HTR-8/SVneo (cell line): Measurements from ENCODE around the gene MTG2.
A peak's percentile ranks its signal among the peaks of the same experiment; 100 is the strongest.

Source experiments
- DNase-seq: peaks from one replicate; pipeline ENCODE4 v3.0.0; 2011; ENCODE audit warnings: low spot score, mixed read lengths; ENCODE audit not compliant: insufficient read length
- FAIRE-seq: peaks from 2 replicates; lab custom pipeline; 2011; peaks lifted over from hg19 to GRCh38; lab: Jason Lieb, UNC

The MTG2 gene

DNA sequence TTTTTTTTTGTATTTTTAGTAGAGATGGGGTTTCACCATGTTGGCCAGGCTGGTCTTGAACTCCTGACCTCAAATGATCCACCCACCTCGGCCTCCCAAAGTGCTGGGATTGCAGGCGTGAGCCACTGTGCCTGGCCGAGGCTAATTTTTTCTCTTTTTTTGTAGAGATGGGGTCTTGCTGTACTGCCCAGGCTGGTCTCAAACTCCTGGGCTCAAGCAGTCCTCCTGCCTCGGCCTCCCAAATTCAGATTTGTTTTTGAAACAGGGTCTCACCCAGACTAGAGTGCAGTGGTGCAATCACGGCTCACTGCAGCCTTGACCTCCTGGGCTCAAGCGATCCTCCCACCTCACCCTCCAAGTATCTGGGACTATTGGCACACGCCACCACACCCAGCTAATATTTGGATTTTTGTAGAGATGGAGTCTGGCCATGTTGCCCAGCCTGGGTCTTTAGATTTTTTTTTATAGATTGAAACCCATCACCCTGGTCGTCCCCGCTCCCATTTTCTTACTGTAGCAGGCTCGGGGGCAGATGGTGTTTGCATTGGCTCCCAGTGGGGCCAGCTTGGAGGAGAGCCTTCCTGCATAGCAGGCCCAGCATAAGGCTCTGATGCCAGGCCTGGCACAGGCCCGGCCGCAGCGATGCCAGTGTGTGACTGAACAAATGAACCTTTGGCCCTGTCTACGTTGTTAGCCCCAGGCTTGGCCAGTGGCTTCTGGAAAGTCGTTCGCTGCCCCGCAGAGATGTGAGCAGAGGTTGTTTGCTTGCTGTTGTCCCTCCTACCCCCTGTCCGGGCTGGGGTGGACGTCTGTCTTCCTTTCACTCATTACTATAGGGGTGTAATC is 4.3 kb upstream of the MTG2 start:
- no peak for FAIRE-seq
- no peak for DNase-seq

DNA sequence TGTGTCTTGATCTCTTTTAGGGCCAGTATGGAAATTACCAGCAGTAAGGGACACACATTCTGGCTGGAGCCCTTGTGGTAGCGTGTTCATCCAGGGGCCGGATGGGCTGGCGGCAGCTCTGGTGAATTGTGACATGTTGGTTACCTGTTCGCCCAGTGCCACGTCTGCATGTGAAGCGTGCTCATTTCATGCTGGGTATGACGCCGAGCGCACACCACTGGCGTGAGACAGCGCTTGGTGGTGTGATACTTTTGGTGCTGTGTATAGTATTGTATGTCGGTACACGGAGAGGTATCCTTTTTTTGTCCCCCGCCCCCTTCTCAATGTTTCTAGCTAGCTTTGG is 3.7 kb upstream of the MTG2 start:
- DNase-seq, result no peak
- FAIRE-seq, result no peak

- no peak for DNase-seq
- FAIRE-seq, result no peak
Observed at GRCh38 chr20:62181808-62182207, 1.0 kb upstream of the MTG2 start.

DNA sequence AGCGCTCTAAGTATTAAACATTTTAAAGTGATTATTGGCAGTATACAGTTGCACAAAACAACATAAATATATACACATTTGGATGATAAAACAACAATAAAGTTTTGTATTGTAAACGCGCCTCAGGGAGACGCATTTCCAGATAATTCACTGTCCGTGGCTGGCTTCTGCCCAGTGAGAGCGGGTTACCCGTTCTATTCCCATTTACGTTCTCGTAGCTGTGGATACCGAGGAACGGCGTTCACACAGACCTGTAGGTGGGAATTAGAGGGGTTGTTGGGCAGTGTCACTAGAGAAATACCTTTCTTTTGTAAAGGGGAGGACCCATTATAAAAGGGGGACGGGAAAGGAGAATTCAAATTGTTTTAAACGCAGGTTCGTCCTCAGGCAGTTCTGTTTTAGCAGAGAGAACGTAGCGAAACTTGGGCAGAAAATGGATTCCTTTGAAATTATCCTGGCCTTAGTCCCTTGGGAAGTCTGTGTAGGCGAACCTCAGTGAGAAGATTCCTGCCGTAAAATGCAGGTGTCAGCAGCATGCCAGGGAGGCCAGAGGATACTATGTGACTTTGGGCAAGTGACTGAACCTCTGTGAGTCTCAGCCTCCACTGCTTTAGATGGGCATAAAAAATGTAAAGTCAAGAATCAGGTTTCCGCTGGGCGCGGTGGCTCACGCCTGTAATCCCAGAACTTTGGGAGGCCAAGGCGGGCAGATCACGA is 756 bp downstream of the MTG2 start:
- FAIRE-seq, result peak; percentile 51
- DNase-seq, result peak; percentile 55

GRCh38 chr20:62186096-62186426 is 3.2 kb downstream of the MTG2 start:
- FAIRE-seq (no peak), DNase-seq (no peak)

DNA sequence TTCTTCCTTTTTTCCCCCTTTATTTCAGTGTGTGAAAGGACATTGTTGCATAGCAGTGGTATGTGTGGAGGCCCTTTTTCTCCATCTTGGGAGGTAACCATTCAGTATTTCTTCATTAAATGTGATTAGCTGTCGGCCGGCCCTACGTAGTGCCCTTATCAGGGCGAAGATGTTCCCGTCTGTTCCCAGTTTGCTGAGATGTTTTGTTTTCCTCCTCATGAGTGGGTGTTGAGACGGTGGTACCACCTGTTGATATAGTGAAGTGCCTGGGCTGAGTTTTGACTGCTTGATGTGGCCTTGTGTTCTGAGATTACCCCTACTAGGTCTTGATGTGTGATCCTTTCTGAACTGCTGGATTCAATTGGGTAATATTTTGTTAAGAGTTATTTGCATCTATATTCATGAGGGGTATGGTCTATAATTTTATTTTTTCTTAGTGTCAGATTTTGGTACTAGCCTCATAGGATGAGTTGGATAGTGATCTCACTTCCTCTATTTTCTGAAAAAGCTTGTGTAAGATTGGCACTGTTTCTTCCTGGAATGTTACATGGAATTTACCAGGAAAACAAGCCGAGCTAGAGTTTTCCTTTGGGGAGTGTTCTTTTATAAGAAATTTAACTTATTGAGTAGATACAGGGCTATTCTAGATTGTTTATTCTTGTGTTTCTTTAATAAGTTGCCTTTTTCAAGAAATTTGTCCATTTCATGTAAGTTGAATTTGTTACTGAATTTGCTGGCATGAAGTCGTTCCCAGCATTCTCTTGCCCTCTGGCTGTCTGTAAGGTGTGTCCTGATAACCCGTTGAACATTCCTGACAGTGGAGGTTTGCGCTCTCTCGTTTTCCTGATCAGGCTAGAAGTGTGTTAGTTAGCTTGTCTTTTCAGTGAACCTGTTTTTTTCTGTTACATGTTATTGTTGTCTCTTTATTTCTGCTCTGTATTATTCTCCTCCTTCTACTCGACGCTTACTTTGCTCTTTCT is 4.3 kb downstream of the MTG2 start:
- FAIRE-seq (no peak), DNase-seq (no peak)

DNA sequence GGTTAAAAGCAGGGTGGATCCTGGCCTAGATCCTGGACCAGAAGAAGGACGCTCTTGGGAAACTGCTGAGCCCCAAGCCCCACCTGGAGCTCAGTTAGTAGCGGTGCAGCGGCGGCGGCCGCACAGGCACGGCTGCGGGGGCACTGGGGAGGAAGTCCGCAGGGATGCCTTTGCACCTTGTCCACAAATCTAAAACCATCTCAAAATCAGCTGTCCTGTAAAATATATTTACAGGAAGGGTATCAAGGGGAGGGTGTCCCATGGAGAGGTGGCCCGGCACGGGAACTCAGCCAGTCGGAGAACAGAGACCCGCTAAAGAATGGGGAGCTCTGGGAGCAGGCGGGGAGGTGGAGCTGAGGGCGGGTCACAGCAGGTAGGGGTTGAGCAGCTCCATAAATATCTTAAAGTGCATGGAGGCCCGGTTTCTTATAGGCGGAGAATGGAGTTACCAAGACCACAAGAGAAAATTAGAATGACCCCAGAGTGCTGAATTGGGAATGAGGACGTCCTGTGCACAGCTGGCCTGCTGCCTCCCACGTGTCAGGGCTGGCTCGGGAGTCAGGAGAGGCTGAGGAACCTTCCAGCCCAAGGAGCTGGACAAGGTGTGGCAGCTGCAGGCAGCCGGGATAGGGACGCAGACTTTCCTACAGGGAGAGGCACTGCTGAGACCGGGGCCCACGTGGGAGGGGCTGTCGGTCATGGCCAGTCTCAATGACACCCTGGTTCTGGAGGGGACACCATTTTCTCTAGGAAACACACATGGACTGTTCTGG is 8.0 kb downstream of the MTG2 start:
- FAIRE-seq (no peak), DNase-seq (no peak)

DNA sequence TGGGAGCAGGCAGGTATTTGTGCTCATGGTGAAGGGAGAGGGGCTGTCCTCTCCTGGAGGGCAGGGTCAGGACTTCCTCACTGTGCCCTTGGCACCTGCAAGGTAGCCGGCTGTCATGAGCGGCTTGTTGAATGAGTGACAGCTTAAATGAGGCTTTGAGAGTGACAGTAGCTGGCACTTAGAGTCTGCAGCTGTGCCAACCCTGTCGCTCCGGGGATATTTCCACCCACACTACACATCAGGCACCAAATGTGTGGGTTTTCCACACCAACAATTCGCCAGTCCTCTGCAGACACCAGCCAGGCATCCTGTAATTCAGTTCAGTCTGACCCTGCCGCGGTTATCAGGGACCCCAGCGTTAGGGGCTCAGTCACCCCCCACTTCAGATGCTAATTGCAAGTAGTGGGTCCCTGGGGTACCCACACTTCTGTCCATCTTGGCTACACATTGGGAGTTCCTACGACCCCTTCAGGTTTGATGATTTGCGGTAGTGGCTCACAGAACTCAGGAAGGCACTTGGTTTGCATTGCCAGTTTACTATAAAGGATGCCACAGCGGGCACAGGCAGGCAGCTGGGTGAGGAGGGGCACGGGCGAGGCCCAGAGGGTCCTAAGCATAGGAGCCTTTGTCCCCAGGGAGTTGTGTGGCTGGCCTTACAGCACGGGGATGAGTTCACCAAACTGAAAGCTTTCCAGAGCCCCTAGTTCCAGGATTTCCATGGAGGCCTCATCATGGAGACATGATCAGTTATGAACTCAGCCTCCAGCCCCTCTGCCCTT is 9.1 kb downstream of the MTG2 start:
- DNase-seq, result no peak
- peak; percentile 9 for FAIRE-seq

DNA sequence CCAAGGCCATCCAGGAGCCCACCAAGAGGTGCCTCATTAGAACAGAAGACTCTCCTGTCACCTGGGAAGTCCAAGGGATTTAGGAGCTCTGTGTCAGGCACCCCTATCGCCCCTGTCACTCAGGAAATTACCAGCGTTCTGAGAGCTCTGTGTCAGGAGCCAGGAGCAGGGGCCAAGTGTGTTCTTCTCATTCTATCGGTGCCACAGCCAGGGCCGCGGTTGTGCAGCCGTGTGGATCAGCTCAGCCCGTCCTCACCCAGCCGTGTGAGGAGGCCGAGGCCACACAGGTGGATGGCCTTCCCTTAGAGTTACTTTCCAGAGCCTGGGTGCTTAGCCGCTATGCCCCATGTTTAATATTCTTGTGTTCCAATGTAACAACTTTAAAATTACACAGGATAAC is 9.8 kb downstream of the MTG2 start:
- FAIRE-seq (no peak), DNase-seq (no peak)

DNA sequence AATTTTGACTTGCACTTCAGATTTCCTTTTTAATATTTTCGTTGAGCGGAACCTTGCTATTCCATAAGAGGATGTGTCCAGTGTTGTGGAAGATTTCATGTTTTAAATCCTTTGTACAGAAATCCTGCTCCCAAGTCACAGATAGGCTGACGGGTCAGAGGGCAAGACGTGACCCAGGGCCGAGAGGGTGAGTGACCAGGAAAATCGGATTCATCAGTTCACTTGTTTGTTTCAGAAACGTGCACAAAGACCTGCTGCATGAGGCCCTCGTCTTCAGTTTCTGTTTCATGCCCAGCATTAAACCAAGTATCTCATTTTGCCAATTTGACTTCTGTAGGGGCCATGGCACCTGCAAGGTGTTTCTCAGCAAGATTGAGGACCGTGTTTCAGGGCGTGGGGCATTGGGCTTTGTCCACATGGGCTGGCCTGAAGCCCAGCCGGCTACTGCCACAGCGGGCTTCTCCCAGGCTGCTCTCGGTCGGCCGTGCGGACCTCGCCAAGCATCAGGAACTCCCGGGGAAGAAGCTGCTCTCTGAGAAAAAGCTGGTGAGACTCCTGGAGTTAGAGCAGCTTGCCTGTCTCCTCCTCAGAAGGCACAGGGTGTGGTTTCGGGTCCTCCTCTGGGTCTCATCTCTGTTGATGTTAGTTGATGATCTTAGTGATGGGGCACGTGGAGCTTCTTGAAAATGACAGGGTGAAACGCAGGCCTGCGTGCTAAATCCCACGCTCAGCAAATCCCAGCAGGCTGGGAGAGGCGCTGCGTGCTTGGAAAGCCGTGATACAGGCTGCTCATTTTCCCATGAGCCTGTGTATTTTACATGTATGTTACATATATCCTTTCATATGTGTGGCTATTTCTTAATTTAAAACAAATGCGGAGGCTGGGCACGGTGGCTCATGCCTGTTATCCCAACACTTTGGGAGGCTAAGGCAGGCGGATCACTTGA is 10.5 kb downstream of the MTG2 start:
- peak; percentile 55 for FAIRE-seq
- DNase-seq, result no peak

GRCh38 chr20:62195075-62195405 is 12.2 kb downstream of the MTG2 start:
- FAIRE-seq, result no peak
- no peak for DNase-seq

DNA sequence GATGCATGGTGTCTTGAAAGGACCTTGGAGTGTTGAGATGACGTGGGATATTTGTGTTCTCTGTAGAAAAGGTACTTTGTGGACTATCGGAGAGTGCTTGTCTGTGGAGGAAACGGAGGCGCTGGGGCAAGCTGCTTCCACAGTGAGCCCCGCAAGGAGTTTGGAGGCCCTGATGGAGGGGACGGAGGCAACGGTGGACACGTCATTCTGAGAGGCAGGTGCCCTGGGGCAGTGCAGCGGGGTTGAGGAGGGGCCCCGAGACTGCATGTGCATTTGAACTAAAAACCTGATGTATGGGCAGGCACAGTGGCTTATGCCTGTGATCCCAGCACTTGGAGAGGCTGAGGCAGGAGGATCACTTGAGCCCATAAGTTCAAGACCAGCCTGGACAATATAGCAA is 12.9 kb downstream of the MTG2 start:
- no peak for FAIRE-seq
- no peak for DNase-seq

DNA sequence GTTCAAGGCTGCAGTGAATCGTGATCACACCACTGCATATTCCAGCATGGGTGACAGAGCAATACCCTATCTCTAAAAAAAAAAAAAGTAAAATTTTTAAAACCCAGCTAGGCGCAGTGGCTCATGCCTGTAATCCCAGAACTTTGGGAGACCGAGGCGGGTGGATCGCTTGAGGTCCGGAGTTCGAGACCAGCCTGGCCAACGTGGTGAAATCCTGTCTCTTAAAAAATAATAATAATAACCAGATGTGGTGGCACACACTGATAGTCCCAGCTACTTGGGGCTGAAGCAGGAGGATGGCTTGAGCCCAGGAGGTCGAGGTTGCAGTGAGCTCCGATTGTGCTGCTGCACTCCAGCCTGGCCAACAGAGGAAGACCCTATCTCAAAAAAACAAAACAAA is 13.5 kb downstream of the MTG2 start:
- no peak for FAIRE-seq
- no peak for DNase-seq

GRCh38 chr20:62197311-62197710 is 14.5 kb downstream of the MTG2 start:
- no peak for DNase-seq
- FAIRE-seq, result no peak

DNA sequence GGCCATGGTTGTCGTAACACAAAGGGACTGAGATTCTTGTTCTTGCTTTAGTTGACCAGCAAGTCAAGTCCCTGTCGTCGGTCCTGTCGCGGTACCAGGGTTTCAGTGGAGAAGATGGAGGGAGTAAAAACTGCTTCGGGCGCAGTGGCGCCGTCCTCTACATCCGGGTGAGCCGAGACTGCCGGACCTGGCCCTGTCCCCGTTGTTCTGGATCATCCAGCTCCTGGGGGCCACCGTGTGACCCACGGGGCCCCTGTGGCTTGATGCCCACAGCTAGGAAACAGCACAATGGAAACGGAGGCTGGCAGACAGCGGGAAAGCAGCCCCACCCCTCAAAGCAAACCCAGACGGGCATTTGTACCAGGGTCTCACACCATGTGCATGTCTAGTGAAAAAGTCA is 15.0 kb downstream of the MTG2 start:
- no peak for FAIRE-seq
- no peak for DNase-seq

- no peak for DNase-seq
- peak; percentile 80 for FAIRE-seq
Observed at GRCh38 chr20:62198496-62198895, 15.7 kb downstream of the MTG2 start.

GRCh38 chr20:62198931-62199330 is 16.1 kb downstream of the MTG2 start:
- DNase-seq (no peak), FAIRE-seq (no peak)

DNA sequence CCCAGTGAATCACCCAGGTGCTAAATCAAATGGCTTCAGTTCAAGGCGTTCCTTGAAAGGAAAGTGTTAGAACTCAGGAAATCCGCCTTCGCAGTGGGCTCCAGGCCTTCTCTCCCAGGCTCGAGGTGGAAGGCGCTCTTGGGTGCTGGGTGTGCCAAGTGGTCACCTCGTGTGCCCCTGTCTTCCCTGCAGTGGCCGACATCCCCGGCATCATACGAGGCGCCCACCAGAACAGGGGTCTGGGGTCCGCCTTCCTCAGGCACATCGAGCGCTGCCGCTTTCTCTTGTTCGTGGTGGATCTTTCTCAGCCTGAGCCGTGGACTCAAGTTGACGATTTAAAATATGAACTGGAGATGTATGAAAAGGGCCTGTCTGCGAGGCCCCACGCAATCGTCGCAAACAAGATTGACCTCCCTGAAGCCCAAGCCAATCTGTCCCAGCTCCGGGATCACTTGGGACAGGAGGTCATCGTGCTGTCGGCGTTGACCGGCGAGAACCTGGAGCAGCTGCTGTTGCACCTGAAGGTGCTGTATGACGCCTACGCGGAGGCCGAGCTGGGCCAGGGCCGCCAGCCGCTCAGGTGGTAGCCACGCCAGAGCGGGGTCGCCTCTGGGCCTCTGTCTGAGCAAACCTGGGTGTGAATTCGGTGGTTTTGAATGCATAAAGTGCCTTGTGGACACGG is 17.8 kb downstream of the MTG2 start:
- FAIRE-seq (peak; percentile 13), DNase-seq (no peak)
